NCI-H345 treated with DMSO at 0.1 percent for 48 hours (cell line): ENCODE data around the gene SFXN3.

ENCODE experiments used
- DNase-seq: peaks from one replicate; lab custom pipeline; 2025; ENCODE audit not compliant: unreplicated experiment; lab: John Stamatoyannopoulos, UW

The SFXN3 gene

GRCh38 chr10:101035314-101035713, 4.3 kb downstream of the SFXN3 start:
- no peak for DNase-seq

DNA sequence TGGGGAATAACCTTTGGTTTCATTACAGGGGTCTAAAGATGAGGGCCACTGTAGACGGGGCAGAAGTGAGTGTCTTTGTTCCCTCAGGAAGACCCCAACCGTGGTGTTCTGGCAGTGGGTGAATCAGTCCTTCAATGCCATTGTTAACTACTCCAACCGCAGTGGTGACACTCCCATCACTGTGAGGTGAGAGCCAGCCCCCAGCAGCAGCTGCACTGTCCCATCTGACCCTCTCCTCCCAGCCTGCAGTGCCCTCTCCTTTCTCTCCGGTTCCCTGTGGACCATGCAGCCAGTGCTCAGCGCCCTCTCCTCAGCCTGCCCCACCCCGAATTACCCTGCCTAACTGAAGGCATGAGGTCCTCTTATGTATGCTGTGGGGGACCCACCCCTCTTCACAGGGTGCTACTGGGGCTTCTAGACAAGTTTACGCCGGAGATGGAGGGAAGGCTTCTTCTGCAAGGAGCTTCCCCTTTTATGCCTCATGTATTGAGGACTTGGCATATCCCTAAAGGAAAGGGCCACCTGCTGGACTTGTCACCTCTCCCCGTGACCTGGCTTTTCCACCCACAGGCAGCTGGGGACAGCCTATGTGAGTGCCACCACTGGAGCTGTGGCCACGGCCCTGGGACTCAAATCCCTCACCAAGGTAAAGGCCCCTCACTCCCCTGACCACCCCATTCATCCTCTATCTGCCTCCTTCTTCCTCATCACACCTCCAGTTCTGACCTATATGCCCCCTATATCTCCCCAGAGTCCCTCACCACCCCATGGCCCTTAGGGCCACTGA, 5.1 kb downstream of the SFXN3 start:
- DNase-seq, result no peak

- DNase-seq, result no peak
Observed at GRCh38 chr10:101036726-101037125, 5.7 kb downstream of the SFXN3 start.

- DNase-seq, result no peak
Observed at GRCh38 chr10:101038484-101038883, 7.5 kb downstream of the SFXN3 start.

DNA sequence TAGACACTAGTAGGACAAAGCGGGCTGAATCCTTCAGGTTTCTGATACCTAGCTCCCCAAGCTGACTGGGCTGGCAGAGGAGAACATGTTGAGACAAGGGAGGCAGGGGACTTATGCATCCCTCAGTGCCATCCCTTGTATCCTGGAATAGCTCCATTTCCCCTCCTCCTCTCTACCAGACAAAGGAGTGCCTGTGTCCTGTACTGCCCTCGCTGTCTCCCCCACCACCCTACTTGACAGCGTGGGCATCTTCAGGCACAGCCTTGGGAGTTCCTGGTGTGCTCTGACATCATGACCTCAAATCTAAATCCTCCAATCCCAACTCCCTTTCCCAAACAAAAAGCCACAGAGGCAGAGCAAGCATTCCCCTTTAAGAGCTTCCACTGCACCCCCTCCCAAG, 9.0 kb downstream of the SFXN3 start:
- DNase-seq, result no peak

DNA sequence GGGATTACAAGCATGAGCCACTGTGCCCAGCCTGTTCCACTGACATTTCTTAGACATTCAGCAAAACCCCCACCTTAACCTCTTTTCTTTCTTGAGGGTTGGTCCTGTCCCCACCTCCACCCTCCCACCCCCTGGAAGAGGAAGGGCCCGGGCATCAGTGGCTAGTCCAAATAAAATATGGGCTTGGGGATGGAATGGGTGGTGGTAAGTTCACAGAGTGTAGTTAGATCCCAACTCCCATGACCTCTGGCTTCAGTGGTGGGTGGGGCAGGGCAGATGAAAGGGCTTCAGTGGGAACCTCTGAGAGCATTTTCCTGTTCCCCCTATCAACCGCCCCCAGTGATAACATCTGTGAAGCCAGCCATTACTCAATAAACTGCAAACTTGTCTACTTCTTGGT, 9.8 kb downstream of the SFXN3 start:
- no peak for DNase-seq

DNA sequence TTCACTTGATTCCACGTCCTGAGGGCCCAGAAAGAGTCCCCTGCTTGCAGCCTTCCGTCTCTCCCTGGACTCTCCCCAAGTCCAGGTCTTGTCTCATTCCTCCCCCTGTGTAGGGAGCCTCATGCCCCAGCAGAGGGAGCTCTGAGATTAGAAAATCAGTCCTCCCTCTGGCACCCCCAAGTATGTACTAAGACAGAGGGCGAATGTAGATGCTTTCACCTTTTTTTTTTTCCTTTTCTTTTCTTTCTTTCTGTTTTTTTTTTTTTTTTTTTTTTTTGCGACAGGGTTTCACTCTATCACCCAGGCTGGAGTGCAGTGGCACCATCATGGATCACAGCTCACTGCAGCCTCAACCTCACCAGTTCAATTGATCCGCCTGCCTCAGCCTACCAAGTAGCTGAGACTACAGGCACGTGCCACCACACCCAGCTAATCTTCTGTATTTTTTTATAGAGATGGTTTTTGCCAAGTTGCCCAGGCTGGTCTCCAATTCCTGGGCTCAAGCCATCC, 10.3 kb downstream of the SFXN3 start:
- DNase-seq, result peak; percentile 33

DNA sequence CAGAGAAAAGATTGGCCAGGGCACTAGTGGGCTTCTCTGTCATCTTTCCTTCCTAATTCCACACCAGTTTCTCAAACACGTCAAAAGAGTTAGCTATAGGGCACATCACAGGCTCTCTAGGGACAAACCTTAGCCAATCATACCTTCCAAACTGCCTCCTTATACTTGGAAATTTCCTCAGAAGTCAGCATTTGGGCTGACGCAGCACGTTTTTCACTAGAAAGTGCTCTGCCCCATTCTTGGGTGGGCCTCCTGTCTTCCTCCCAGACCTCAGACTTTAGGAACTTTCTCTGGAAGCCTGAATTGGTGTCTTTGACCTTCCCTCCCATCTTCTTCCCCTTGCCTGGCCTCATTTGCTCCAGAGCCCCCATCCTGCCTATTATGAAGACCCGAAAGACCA, 11.1 kb downstream of the SFXN3 start:
- no peak for DNase-seq

DNA sequence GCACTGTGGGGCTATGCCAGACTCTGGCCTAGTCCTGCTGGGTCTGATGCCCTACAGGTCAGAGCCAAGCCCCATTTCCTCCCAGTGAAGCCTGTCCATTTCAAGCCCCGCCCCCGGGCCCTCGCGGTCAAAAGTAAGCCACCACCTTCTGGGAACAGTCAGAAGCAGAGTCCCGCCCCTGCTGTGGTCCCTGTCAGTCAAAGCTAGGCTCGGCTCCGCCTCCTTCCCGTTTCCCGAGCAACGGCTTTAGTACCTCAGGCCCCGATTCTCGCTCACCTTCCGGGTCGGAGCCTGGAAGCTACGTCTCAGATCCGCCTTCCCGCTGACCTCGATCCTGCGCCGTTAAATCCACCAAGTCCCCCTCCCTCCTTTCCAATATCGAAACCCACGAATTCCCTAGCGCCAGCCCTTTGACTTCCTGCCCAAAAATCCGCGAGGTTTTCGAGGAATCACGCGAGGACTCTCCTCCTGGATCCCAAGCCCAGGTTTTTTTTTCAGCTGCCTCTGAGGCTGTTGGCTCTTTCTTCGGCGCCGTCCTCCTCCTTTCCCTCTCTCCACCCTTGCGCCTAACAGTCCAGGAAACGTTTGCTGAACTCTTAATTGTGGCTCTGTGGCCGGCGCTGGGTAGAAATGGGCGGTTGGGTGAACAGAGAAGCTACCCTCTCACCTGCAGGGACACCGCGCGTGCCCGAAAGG, 11.8 kb downstream of the SFXN3 start:
- DNase-seq, result peak; percentile 73

DNA sequence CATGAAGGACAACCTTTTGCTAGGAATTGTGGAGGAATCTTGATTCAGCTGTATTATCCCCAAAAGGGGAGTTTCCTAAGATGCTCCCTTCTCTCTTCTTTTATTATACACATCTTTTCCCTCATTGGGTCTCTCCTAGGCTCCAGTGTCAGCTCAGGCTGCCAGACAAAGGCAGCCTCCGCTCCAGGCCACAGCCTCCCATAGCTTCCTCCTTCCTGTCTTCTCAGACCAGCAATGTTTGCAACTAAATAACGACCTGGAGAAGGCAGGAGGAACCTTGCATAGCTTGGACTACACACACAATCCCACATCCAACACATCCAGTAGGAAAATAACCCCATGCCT, 12.3 kb downstream of the SFXN3 start:
- DNase-seq, result no peak

GRCh38 chr10:101044117-101044516, 13.1 kb downstream of the SFXN3 start:
- DNase-seq, result no peak

- no peak for DNase-seq
Observed at GRCh38 chr10:101046332-101047238, 15.6 kb downstream of the SFXN3 start.

- no peak for DNase-seq
Observed at GRCh38 chr10:101047268-101047667, 16.2 kb downstream of the SFXN3 start.

DNA sequence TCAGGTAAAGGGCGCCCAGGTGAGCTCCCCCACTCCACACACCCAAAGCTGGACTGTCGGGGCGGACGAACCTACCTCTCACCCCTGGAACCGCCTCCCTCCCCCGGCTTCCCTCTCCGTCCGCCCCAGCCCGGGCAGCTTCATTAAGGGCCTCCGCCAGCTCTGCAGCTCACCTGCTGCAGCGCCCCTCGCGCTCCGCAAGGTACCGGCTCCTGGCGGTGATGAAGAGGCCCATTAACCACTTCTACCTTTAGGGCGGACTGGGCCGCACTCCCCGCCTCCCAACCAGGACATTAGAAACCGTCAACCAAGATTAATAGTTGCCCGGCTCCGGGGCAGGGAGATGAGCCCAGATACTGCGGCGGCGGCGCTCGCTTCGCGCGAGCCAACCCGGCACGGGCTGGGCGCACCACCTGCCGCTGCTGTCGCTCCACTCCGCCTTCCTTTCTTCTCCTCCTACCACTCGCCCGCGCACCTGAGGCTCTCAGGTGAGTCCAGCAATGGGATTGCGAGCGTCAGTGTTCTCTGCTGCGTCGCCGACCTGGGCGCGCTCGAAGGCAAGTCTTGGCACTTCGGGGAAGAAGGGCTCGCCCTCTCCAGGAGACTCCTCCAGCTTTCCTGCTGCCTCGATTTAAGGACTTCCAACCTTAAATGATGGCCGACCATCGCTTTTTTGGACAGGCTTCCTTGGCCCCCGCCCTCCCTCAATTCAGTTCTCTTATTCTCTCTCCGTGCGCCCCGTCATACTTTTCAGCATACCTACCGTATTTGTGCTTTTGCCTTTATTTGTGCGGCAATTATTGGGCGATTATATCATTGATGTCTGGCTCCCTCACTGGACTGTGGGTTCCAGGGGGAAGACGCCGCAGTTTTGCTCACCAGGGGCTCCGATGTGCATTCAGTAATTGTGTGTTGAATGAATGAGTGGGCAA, 17.2 kb downstream of the SFXN3 start:
- DNase-seq, result peak; percentile 34

- peak; percentile 27 for DNase-seq
Observed at GRCh38 chr10:101050208-101051069, 19.4 kb downstream of the SFXN3 start.

- no peak for DNase-seq
Observed at GRCh38 chr10:101052285-101052684, 21.3 kb downstream of the SFXN3 start.

- no peak for DNase-seq
Observed at GRCh38 chr10:101053516-101053915, 22.5 kb downstream of the SFXN3 start.

DNA sequence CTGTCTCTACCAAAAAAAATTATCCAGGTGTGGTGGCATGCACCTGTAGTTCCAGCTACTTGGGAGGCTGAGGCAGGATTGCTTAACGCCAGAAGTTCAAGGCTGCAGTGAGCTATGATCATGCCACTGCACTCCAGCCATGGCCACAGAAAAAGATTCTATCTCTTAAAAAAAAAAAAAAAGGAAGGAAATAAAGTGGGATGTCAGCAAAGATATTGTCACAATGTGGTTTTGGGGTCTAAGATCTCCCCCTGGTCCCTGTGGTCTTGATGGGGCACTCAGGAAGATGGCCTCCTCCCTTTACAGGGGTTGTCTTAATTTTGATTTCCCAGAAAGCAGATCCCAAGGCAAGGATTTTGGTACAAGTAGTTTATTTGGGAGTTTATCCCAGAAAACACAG, 23.3 kb downstream of the SFXN3 start:
- DNase-seq, result no peak

DNA sequence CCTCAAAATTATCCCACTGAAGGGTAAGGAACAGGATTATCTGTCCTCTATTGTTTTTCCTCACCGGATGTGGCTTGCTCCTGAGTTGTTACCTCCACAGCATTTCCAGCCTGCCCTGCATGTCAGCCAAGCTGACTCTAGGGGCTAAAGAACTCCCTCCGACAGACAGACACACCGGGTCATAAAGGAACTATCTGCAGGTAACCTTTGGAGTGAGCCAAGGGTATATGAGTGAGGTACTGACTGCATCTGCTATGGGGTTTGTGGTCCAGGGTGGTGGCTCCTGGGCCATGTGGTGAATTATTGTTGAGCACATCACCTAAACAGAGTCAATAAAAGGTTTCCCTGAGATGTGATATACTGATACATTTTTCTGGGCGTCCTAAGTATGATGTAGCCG, 23.8 kb downstream of the SFXN3 start:
- no peak for DNase-seq
